ENCODE measurements around the gene TOB2.
"Not testable (repeated sequence)": the region's sequence is repeated elsewhere in the genome, so short reads cannot be mapped to it uniquely, and the experiment has no call there.

The TOB2 gene

DNA sequence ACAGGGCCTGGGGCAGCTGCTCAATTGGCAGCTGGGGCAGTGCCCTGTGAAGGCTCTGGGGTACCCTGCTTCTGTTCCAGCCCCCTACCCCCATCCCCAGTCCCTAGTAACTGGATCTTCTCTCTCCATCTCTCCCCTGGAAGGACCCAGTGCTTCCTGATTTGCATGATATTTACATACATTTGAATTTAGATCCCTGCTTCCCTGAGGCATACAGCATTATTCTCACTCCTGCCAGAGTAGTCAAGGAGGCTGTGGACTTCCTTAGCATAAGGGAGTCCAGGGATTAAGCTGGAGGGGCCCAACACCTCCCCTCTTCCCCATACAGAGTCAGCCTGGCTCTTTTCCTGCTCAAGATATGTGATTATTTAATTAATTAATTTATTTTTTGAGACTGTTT is 40.2 kb downstream of the TOB2 start:
- H3K36me3 ChIP-seq (ENCODE audit: insufficient read depth, low read length) = no peaks in the 10 kb centered on the region
- no peaks in the 10 kb centered on the region for H3K9me3 ChIP-seq (ENCODE audit: low read depth, low read length)
- H3K9ac ChIP-seq (ENCODE audit: insufficient read length) = no peak overlapping the region
- DNase-seq (ENCODE audit: low read depth, low spot score) = no peak
- H3K4me3 ChIP-seq = no peak overlapping the region
- H3K27ac ChIP-seq = no peak overlapping the region
- TF ChIP-seq FOXP2 (optimal IDR thresholded peaks at IDR 0.05; ENCODE audit: control extremely low read depth, extremely low read length, insufficient read depth) = no peak
- TF ChIP-seq POLR2AphosphoS5 (IDR thresholded peaks at IDR 0.05; ENCODE audit: borderline replicate concordance, low read depth, low read length) = no peak
- no peak for TF ChIP-seq EZH2 (IDR thresholded peaks at IDR 0.05)

DNA sequence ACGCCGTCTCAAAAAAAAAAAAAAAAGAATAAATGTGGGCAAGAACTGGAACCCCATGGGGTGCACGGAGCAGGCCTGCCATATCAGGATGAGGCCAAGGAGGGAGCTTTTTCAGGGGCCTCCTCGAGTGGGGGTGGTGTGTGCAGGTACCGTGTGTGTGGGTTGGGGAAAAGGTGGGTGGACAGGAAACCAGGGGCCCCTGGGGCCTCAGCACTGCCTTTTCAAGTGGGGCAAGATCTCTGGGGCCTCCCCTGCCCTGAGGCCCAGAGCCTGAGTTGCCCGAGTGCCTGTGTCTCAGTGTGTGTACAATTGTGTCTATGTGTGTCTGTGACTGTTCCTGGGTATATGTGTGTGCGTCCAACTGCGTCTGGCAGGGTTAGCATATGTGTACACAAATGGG is 41.0 kb downstream of the TOB2 start:
- Histone ChIP-seq H3K9ac (ENCODE audit: insufficient read length) (no peak overlapping the region), H3K9me3 (ENCODE audit: low read depth, low read length) (no peaks in the 10 kb centered on the region), H3K27ac (no peak overlapping the region), H3K4me3 (no peak overlapping the region), H3K36me3 (ENCODE audit: insufficient read depth, low read length) (no peaks in the 10 kb centered on the region)
- TF ChIP-seq EZH2 (IDR thresholded peaks at IDR 0.05) (no peak), POLR2AphosphoS5 (IDR thresholded peaks at IDR 0.05; ENCODE audit: borderline replicate concordance, low read depth, low read length) (no peak), FOXP2 (optimal IDR thresholded peaks at IDR 0.05; ENCODE audit: control extremely low read depth, extremely low read length, insufficient read depth) (no peak)
- DNase-seq (ENCODE audit: low read depth, low spot score) = no peak

DNA sequence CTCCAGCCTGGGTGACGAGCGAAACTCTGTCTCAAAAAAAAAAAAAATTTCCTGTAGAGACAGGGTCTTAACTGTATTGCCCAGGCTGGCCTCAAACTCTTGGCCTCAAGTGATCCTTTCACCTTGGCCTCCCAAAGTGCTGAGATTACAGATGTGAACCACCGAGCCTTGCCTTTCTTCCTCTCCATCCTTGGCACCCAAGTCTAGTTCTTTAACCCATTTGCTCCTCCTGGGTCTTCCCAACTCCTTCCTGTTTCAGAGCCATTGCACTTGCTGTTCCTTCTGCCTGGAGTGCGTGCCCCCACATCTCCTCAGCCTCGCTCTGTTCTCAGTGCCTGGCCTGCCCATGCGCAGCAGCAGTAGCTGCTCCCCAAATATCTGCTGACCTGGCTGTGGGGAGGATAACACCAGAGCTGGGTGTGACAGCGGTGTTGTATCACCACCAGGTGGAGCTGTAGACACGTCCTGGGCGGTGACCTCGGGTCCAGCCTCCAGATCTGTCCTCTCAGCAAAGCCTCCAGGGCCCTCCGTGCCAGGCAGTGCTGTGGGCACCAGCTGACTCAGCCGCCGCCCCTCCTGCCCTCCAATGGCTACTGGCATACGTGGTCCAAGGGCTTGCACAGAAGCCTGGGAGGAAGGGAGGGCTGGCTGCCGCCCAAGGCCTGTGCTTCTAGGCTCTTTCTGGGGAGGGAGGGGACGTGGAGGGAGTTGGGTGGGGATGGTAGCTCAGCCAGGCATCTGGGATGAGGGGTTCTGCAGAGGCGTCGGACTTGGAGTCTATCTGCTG is 42.9 kb downstream of the TOB2 start:
- Histone ChIP-seq H3K9me3 (ENCODE audit: low read depth, low read length) (no peaks in the 10 kb centered on the region), H3K9ac (ENCODE audit: insufficient read length) (no peak overlapping the region), H3K27ac (no peak overlapping the region), H3K4me3 (no peak overlapping the region), H3K36me3 (ENCODE audit: insufficient read depth, low read length) (no peaks in the 10 kb centered on the region)
- no peak for DNase-seq (ENCODE audit: low read depth, low spot score)
- TF ChIP-seq EZH2 (IDR thresholded peaks at IDR 0.05) = no peak
- TF ChIP-seq FOXP2 (optimal IDR thresholded peaks at IDR 0.05; ENCODE audit: control extremely low read depth, extremely low read length, insufficient read depth) = no peak
- no peak for TF ChIP-seq POLR2AphosphoS5 (IDR thresholded peaks at IDR 0.05; ENCODE audit: borderline replicate concordance, low read depth, low read length)

DNA sequence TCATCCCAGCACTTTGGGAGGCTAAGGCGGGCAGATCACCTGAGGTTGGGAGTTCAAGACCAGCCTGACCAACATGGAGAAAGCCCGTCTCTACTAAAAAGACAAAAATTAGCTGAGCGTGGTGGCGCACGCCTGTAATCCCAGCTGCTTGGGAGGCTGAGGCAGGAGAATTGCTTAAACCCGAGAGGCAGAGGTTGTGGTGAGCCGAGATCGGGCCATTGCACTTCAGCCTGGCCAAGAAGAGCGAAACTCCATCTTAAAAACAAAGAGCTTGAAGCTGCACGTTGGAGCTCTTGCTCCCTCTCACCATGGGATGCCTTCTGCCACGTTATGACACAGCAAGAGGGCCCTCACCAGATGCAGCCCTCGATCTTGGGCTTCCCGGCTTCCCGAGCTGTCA is 43.8 kb downstream of the TOB2 start:
- not testable (repeated sequence) for H3K9ac ChIP-seq (ENCODE audit: insufficient read length); H3K4me3 ChIP-seq; H3K9me3 ChIP-seq (ENCODE audit: low read depth, low read length); H3K36me3 ChIP-seq (ENCODE audit: insufficient read depth, low read length); DNase-seq (ENCODE audit: low read depth, low spot score)
- peak overlapping the region; percentile 85 for H3K27ac ChIP-seq

DNA sequence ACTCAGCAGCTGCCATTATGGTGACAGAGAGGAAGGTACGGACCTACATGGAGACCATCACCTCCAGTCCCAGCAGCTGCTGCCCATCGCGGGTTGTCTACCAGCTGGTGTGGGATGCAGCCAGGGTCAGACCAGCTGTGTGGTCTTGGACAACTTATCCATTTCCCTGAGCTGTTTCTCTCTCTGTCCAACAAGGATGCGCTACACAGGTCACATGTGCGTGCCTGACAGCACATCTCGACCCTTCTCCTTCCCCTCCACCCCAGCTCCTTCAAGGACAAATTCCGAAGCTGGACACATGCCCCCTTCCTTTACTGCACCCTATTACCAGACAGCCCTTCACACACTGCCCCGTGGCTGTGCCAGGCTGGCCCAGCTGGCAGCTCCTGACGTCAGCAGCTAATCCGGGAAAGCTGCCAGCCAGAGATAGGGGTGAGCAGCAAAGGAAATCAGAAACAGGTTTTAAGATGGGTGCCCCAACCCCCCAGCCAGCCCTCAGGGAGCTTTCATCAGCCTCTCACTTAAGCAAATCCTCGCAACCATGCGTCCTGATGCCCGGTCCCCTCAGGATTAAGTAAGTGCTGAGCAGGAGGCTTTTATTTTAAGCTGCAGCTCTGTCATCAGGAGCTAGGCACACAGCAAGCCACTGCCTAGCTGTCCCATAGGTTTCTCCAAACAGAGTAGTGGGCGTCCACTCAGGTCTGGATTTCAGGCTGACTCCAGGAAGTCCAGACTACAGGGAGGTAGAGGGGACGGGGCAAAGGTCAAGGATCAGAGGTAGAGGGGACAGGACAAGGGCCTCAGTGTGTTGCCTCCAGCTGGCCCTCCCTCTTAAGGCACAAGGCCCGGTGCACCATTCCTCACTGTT is 44.6 kb downstream of the TOB2 start:
- Histone ChIP-seq H3K4me3 (peak overlapping the region; percentile 71), H3K36me3 (ENCODE audit: insufficient read depth, low read length) (no peaks in the 10 kb centered on the region; the same call in 1 of the 2 replicates), H3K9ac (ENCODE audit: insufficient read length) (peak overlapping the region; percentile 37), H3K27ac (peak overlapping the region; percentile 85), H3K9me3 (ENCODE audit: low read depth, low read length) (no peaks in the 10 kb centered on the region)
- DNase-seq (ENCODE audit: low read depth, low spot score) = peak; percentile 96
- TF ChIP-seq FOXP2 (optimal IDR thresholded peaks at IDR 0.05; ENCODE audit: control extremely low read depth, extremely low read length, insufficient read depth) (no peak), POLR2AphosphoS5 (IDR thresholded peaks at IDR 0.05; ENCODE audit: borderline replicate concordance, low read depth, low read length) (peak; percentile 66; the same call in 1 of the 2 replicates)

DNA sequence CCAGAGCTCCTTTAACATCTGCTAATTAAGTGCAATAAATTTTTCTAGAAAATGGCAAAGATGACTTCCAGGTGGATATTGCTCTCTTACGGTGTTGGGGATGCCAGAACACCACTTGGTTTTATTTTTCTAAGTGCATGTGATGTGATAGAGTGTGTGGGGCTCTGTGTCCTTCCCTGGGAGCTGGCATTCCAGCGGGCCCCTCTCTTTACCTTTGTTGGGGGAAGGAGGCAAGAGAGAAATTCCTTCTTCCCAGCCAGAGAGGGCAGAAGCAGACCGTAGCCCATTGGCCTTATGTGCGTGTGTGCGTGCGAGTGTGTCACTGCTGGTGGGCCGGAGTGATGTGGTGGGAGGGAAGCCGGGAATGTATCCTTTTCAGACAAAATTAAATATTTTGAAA is 47.7 kb downstream of the TOB2 start:
- Histone ChIP-seq H3K36me3 (ENCODE audit: insufficient read depth, low read length) (peaks cover 18% of the 10 kb centered on the region; the same call in 1 of the 2 replicates), H3K9me3 (ENCODE audit: low read depth, low read length) (no peaks in the 10 kb centered on the region), H3K27ac (no peak overlapping the region), H3K4me3 (no peak overlapping the region), H3K9ac (ENCODE audit: insufficient read length) (no peak overlapping the region)
- TF ChIP-seq EZH2 (IDR thresholded peaks at IDR 0.05) = no peak
- TF ChIP-seq FOXP2 (optimal IDR thresholded peaks at IDR 0.05; ENCODE audit: control extremely low read depth, extremely low read length, insufficient read depth) = no peak
- TF ChIP-seq POLR2AphosphoS5 (IDR thresholded peaks at IDR 0.05; ENCODE audit: borderline replicate concordance, low read depth, low read length) = no peak
- DNase-seq (ENCODE audit: low read depth, low spot score) = no peak

DNA sequence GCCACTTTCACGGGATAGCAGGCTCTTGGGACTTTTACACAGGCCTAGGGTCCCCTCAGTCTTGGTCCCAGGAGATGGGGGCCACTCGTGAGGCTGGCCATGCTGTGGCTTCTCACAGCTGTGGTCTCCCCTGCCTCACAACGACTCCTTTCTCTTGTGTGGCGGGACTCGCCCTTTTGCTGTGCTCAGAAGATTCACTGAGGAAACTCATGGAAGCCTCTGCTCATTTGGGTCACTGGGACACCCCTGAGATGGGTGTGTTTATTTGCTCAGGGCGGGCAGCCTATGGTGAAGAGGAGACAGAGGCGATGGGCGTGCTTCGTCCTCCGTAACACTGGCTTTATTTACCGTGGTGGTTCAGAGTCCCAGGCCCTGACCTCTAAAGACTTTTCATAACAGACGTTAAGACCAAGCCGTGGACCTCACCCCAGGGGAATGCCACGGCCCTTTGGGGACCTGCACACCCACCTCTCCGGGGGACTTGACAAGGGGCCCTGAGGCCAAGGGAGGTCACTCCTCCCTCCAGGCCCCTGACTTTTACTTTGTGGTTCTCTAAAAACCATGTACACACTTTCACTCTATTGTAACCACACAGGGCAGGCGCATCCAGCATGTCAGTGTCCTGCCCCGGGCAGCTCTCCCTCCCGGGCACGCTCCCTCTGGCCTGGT is 49.3 kb downstream of the TOB2 start:
- DNase-seq (ENCODE audit: low read depth, low spot score) = no peak
- no peak overlapping the region for H3K4me3 ChIP-seq
- H3K27ac ChIP-seq = no peak overlapping the region
- H3K9ac ChIP-seq (ENCODE audit: insufficient read length) = no peak overlapping the region
- TF ChIP-seq EZH2 (IDR thresholded peaks at IDR 0.05) (no peak), POLR2AphosphoS5 (IDR thresholded peaks at IDR 0.05; ENCODE audit: borderline replicate concordance, low read depth, low read length) (no peak), FOXP2 (optimal IDR thresholded peaks at IDR 0.05; ENCODE audit: control extremely low read depth, extremely low read length, insufficient read depth) (no peak)
- H3K36me3 ChIP-seq (ENCODE audit: insufficient read depth, low read length) = peaks cover 18% of the 10 kb centered on the region; the same call in 1 of the 2 replicates
- no peaks in the 10 kb centered on the region for H3K9me3 ChIP-seq (ENCODE audit: low read depth, low read length)

Measured in SK-N-MC (cell line).